GM23248 (cell line): ENCODE measurements around the gene MXD3. TPM values are rescaled to one million over a fixed set of nuclear protein-coding genes. Genes with fewer than 3 reads are reported as not detected.

ENCODE experiments used
- DNase-seq: peaks from one replicate; pipeline ENCODE4 v3.0.0-alpha.2; 2015
- H2AFZ ChIP-seq: fragments of 200-600 bp; sonication (generic); 2 replicates; pipeline ENCODE4 v1.6.1; 2016; ENCODE audit warnings: antibody characterized with exemption
- H3F3A ChIP-seq: fragments of 200-600 bp; sonication (generic); 2 replicates; pipeline ENCODE4 v1.6.1; 2016; ENCODE audit warnings: mild to moderate bottlenecking, antibody characterized with exemption, mixed run types; ENCODE audit not compliant: insufficient read depth
- H3K27ac ChIP-seq: fragments of 200-600 bp; sonication (generic); 2 replicates; pipeline ENCODE4 v1.5.1; 2016; ENCODE audit warnings: mild to moderate bottlenecking
- H3K27me3 ChIP-seq: fragments of 200-600 bp; sonication (generic); replicated peaks from 2 replicates; pipeline ENCODE4 v1.6.1; 2016; ENCODE audit warnings: mild to moderate bottlenecking; ENCODE audit not compliant: insufficient read depth
- H3K36me3 ChIP-seq: fragments of 200-600 bp; sonication (generic); 2 replicates; pipeline ENCODE4 v1.6.1; 2016; ENCODE audit warnings: low read depth, mild to moderate bottlenecking
- H3K4me1 ChIP-seq: fragments of 200-600 bp; sonication (generic); 2 replicates; pipeline ENCODE4 v1.6.1; 2016; ENCODE audit warnings: mild to moderate bottlenecking; ENCODE audit not compliant: insufficient read depth
- H3K4me2 ChIP-seq: fragments of 200-600 bp; sonication (generic); one replicate; pipeline ENCODE4 v1.6.1; 2016; ENCODE audit warnings: mild to moderate bottlenecking; ENCODE audit not compliant: unreplicated experiment
- H3K4me3 ChIP-seq: fragments of 200-600 bp; sonication (generic); 2 replicates; pipeline ENCODE4 v1.5.1; 2016; ENCODE audit warnings: mild to moderate bottlenecking
- H3K79me2 ChIP-seq: fragments of 200-600 bp; sonication (generic); 2 replicates; pipeline ENCODE4 v1.6.1; 2016; ENCODE audit warnings: mild to moderate bottlenecking; ENCODE audit not compliant: insufficient read depth
- H3K9ac ChIP-seq: fragments of 200-600 bp; sonication (generic); 2 replicates; pipeline ENCODE4 v1.6.1; 2016; ENCODE audit warnings: mild to moderate bottlenecking
- H3K9me2 ChIP-seq: fragments of 200-600 bp; sonication (generic); 2 replicates; pipeline ENCODE4 v1.6.1; 2016; ENCODE audit warnings: mixed run types, mild to moderate bottlenecking, moderate library complexity; ENCODE audit not compliant: insufficient read depth
- H3K9me3 ChIP-seq: fragments of 200-600 bp; sonication (generic); one replicate; pipeline ENCODE4 v1.6.1; 2017; ENCODE audit warnings: low read depth
- H4K20me1 ChIP-seq: fragments of 200-600 bp; sonication (generic); 2 replicates; pipeline ENCODE4 v1.6.0; 2016; ENCODE audit not compliant: insufficient read depth
- EZH2 ChIP-seq: fragments of 200-600 bp; sonication (generic); IDR thresholded peaks from 2 replicates; pipeline ENCODE4 v1.6.1; 2018; ENCODE audit warnings: antibody characterized with exemption, mild to moderate bottlenecking; ENCODE audit not compliant: insufficient read depth, poor library complexity, severe bottlenecking
- EZH2phosphoT487 ChIP-seq: fragments of 200-600 bp; sonication (generic); IDR thresholded peaks from 2 replicates; pipeline ENCODE4 v1.6.1; 2018; ENCODE audit warnings: antibody characterized with exemption, moderate library complexity, mild to moderate bottlenecking, low read depth; ENCODE audit not compliant: insufficient read depth
- WGBS, 2 experiments: methylation state at CpG; one replicate each; pipeline ENCODE4 v1.1.6; 2015 to 2017; ENCODE audit warnings: low lambda C conversion rate in 2 of 2, low coverage in 1 of 2; ENCODE audit errors: missing lambda C conversion rate in 2 of 2; 5-methylcytosine and 5-hydroxymethylcytosine counted together
- in situ Hi-C: fragments of 300-500 bp; cut with MboI; formaldehyde crosslinking; loops from 2 replicates; pipeline ENCODE4 v1.15.0; 2020
- polyA plus RNA-seq: library from polyadenylated mRNA; unstranded; fragments of >200 nt; fragmentation: Nextera tagmentation; extraction: Ambion mirVana; gene quantifications from 2 replicates; pipeline ENCODE4 v1.2.1, GENCODE V29; 2016
- total RNA-seq: library from RNA; depleted of rRNA; stranded (reverse); fragments of >200 nt; shearing (Covaris generic); gene quantifications from 2 replicates; pipeline ENCODE4 v1.2.3, GENCODE V29; 2014

The MXD3 gene
- total and polyA plus RNA-seq, 2 experiments from 2014 or later, result 6.5 to 7.8 TPM

- no peaks in the 10 kb centered on the region for H3K79me2 ChIP-seq
- in situ Hi-C loops, result no loop called here
- H2AFZ ChIP-seq, result no peak overlapping the region
- H3F3A ChIP-seq, result no peaks in the 10 kb centered on the region
- no peak overlapping the region for H3K4me3 ChIP-seq
- 58 to 60% methylated on average over 5 of the region's 5 CpGs for WGBS, 2 experiments
- TF ChIP-seq EZH2phosphoT487, result no peak
- no peak for TF ChIP-seq EZH2
- no peaks in the 10 kb centered on the region for H3K36me3 ChIP-seq
- H3K4me1 ChIP-seq, result peaks cover 2% of the 10 kb centered on the region; the same call in 1 of the 2 replicates
- H3K27me3 ChIP-seq, result no peaks in the 10 kb centered on the region
- H3K4me2 ChIP-seq, result no peak overlapping the region
- no peak for DNase-seq
- H3K9me2 ChIP-seq, result no peaks in the 10 kb centered on the region
- no peak overlapping the region for H3K9ac ChIP-seq
- H3K9me3 ChIP-seq, result no peaks in the 10 kb centered on the region
- no peaks in the 10 kb centered on the region for H4K20me1 ChIP-seq
- H3K27ac ChIP-seq, result no peak overlapping the region
Measured at GRCh38 chr5:177358370-177358819, 46.7 kb upstream of the MXD3 start.

GRCh38 chr5:177357459-177358351, 46.0 kb upstream of the MXD3 start, which contains the start of gene RGS14:
TSS of gene RGS14 (plus strand) at chr5:177357924. CDS start at chr5:177358025, 101 bp downstream.
- no peaks in the 10 kb centered on the region for H3K9me2 ChIP-seq
- no peaks in the 10 kb centered on the region for H3F3A ChIP-seq
- WGBS, 2 experiments, result 35 to 41% methylated on average over 35 to 37 of the region's 37 CpGs
- H3K4me1 ChIP-seq, result no peaks in the 10 kb centered on the region
- peak; percentile 72 for DNase-seq
- no peak within 1 kb of the TSS for H3K4me3 ChIP-seq
- no peaks in the 10 kb centered on the region for H3K9me3 ChIP-seq
- TF ChIP-seq EZH2phosphoT487 (no peak), EZH2 (no peak)
- H3K4me2 ChIP-seq, result no peak within 1 kb of the TSS
- H3K9ac ChIP-seq, result no peak within 1 kb of the TSS
- no peaks in the 10 kb centered on the region for H3K27me3 ChIP-seq
- in situ Hi-C loops, result no loop called here
- H3K36me3 ChIP-seq, result no peaks in the 10 kb centered on the region
- H2AFZ ChIP-seq, result 0 out of 2 replicates have a peak within 1 kb of the TSS, but pooled peaks have one; percentile 33
- H4K20me1 ChIP-seq, result no peaks in the 10 kb centered on the region
- no peak within 1 kb of the TSS for H3K27ac ChIP-seq
- no peaks in the 10 kb centered on the region for H3K79me2 ChIP-seq

DNA sequence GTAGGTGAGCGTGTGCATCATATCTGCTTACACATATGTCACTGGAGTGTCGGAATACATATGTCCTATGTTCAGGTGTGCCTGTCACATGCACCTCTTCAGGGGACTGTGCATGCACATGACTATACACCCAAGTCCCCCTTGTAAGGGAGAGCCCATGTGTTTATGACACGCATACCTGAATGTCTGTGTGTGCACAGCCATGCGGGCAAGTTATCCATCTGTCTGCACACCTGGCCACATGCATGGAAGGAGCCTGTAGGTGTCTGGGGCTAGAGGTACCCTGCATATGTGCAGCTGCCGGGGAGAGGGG, 45.4 kb upstream of the MXD3 start:
- Histone ChIP-seq H4K20me1 (no peaks in the 10 kb centered on the region), H3K36me3 (no peaks in the 10 kb centered on the region), H3K79me2 (no peaks in the 10 kb centered on the region), H2AFZ (no peak overlapping the region), H3K27me3 (no peaks in the 10 kb centered on the region), H3K27ac (no peak overlapping the region), H3K9ac (no peak overlapping the region), H3K9me2 (no peaks in the 10 kb centered on the region), H3K4me3 (no peak overlapping the region), H3F3A (no peaks in the 10 kb centered on the region), H3K9me3 (no peaks in the 10 kb centered on the region), H3K4me2 (no peak overlapping the region), H3K4me1 (no peaks in the 10 kb centered on the region)
- in situ Hi-C loops, result no loop called here
- no peak for DNase-seq
- 61 to 68% methylated on average over 5 of the region's 5 CpGs for WGBS, 2 experiments
- TF ChIP-seq EZH2phosphoT487, result no peak
- no peak for TF ChIP-seq EZH2

GRCh38 chr5:177356746-177357145, 45.0 kb upstream of the MXD3 start:
- Histone ChIP-seq H3K4me1 (no peaks in the 10 kb centered on the region), H3K79me2 (no peaks in the 10 kb centered on the region), H3K9me3 (no peaks in the 10 kb centered on the region), H3K27ac (no peak overlapping the region), H2AFZ (no peak overlapping the region), H3K36me3 (no peaks in the 10 kb centered on the region), H3K27me3 (no peaks in the 10 kb centered on the region), H3F3A (no peaks in the 10 kb centered on the region), H3K4me2 (no peak overlapping the region), H3K4me3 (no peak overlapping the region), H4K20me1 (no peaks in the 10 kb centered on the region), H3K9ac (no peak overlapping the region), H3K9me2 (no peaks in the 10 kb centered on the region)
- DNase-seq, result no peak
- WGBS, 2 experiments, result 38 to 40% methylated on average over 3 of the region's 3 CpGs
- TF ChIP-seq EZH2 (no peak), EZH2phosphoT487 (no peak)
- in situ Hi-C loops, result no loop called here
